ENCODE results near the gene EPN1.

Gene EPN1

DNA sequence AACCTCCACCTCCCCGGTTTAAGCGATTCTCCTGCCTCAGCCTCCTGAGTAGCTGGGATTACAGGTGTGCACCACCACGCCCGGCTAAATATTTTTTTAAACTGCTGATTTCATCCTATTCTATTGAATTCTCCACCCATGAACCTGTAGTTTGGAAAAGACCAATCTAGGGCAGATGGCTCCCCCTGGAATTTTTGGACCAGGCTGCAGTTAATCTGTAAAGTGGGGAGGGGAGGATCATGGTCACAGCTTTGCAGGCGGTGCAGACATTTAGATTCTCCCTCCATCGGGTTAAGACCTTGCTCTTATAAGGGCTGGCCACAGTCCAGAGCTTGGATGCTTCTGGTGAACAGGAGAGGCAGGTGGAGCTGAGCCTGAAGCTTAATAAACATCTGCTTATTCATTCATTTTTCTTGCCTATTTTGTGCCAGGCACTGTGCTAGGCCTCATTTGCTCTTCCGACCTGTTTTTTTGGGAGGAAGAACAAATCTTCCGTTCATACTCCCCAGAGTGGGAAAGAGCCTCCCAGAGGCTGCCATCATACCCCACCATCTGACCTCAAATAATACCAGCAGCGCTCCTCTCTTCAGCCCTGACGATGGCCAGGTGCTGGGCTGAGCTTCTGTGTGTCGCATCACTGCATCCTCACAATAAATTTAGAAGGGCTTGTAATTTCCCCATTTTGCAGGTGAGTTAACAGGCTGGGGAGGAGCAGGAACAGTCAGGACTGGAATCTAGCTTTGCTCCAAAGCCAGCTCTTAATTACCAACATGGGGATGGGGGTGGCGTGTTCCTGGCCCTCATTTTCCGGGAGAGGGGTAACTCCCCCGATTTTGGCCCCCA is 27.9 kb upstream of the EPN1 start:
- DNase-seq (ENCODE audit: low read depth in 2 of 2, low spot score in 1 of 2), result no peak

- no peak for DNase-seq (ENCODE audit: low read depth in 2 of 2, low spot score in 1 of 2)
These were observed 27.1 kb upstream of the EPN1 start, which contains the start of gene CCDC106 for GRCh38 chr19:55647732-55648584. Gene CCDC106, plus strand, starts transcription at chr19:55648212. Its CDS starts 835 bp downstream, at chr19:55649047.

DNA sequence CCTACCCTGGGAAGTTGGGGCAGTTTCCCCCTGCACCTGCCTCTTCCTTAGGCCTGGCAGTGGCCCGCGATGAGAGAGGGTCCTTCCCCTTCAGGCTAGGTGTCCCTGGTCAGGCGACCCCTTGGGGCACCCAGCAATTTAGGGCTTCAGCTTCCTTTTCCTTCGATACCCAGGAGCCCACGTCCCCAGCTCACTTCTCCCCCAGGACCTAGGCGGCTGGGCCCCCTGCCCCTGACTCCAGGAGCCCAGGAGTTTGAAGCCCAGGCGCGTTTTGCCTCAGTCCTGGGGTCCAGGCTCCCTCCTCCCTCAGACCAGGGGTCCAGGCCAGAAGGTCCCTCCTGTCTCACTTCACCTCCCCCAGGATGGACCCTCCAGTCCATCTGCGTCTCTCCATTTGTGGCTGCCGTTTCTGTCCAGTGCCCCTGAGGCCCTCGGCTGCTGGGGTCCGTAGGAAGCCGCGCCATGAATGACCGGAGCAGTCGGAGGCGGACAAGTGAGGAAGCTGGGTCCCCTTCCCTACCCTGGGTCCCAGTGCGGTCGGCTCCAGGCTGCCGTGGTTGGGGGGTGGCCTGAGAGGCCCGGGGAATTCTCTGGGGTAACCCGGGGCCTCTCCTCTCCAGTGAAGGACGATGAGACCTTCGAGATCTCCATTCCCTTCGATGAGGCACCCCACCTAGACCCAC is 26.3 kb upstream of the EPN1 start:
- DNase-seq (ENCODE audit: low read depth in 2 of 2, low spot score in 1 of 2), result no peak

- no peak for DNase-seq (ENCODE audit: low read depth in 2 of 2, low spot score in 1 of 2)
These were observed 25.5 kb upstream of the EPN1 start for GRCh38 chr19:55649268-55650125.

DNA sequence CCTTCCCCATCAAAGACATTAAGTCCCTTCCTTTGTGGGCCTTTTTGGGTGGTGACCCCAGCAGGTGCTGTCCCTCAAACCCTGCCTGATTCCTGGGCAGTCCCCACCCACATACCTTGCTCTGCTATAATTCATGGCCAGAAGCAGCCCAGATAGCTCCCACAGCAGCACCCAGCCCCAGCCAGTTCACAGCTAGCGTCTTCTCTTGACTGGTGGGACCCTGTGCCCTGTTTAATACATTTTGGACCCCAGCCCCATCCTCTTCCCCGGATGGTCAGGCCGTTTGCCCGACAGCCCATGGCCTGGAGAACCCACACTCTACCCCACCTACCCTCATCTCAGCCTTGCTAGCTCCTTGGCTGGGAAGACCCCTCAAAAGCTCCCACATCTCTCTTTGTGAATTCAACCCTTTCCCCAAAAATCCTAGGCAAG is 24.9 kb upstream of the EPN1 start:
- DNase-seq (ENCODE audit: low read depth in 2 of 2, low spot score in 1 of 2), result no peak

DNA sequence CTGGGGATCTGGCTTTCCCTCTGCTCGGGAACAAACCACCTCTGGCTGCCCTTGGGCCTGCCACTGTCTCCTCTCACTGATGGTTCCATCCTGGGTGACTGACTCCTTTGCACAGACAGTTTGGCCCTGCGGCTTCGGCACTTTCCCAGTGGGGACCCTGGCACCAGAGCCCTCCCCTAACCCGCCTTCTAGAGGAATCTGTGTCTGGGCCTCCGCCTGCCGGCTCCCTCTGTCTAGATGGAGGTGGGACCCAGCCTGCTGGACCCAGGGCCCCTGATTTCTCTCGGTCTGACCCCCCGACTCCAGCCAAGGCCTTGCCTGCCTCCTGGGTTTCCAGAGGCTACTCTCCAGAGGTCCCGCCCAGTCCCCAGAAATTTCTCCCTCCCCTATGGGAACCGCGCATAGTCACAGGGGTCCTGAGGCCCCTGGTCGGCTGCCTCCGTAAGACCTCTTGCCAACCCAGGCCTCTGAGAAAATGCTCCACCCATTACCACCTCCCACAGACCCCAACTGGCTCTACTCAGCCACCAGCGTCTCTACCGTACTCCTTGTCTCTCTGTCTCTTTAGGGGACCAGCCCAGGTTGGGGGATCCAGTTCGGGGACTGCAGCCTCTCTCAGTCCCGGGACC is 24.3 kb upstream of the EPN1 start:
- no peak for DNase-seq (ENCODE audit: low read depth in 2 of 2, low spot score in 1 of 2)

GRCh38 chr19:55651236-55651635 is 23.8 kb upstream of the EPN1 start:
- DNase-seq (ENCODE audit: low read depth in 2 of 2, low spot score in 1 of 2), result no peak

DNA sequence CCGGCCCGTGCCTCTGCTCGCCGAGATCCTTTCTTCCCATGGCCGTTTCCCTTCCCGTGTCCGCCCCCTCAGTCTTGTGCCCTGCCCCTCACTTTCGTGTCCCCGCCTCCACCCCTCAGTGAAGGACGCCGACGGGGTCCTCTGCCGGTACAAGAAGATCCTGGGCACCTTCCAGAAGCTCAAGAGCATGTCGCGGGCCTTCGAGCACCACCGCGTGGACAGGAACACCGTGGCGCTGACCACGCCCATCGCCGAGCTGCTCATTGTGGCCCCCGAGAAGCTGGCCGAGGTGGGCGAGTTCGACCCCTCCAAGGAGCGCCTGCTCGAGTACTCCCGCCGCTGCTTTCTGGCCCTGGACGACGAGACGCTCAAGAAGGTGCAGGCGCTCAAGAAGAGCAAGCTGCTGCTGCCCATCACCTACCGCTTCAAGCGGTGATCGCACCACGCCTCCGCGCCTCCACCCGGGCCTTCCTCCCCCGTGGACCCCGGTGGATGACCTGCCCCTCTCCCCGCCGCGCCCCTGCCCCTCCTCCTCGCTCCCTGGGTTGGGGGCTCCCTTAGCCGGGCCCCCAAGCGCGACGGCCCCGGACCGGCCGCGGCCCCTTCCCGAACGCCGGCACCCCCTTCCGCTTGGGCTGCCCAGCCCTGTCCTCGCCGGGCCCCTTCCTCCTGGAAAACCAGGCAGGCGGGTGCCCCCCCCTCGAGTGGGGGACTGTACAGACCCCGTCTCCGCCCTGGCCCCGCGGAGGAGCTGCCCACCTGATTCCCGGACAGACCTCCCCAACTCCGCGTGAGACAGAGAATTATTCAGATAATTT is 22.5 kb upstream of the EPN1 start:
- DNase-seq (ENCODE audit: low read depth in 2 of 2, low spot score in 1 of 2), result no peak

GRCh38 chr19:55653651-55654322 is 21.2 kb upstream of the EPN1 start:
- peak; percentile 98 to 99 for DNase-seq (ENCODE audit: low read depth in 2 of 2, low spot score in 1 of 2)

DNA sequence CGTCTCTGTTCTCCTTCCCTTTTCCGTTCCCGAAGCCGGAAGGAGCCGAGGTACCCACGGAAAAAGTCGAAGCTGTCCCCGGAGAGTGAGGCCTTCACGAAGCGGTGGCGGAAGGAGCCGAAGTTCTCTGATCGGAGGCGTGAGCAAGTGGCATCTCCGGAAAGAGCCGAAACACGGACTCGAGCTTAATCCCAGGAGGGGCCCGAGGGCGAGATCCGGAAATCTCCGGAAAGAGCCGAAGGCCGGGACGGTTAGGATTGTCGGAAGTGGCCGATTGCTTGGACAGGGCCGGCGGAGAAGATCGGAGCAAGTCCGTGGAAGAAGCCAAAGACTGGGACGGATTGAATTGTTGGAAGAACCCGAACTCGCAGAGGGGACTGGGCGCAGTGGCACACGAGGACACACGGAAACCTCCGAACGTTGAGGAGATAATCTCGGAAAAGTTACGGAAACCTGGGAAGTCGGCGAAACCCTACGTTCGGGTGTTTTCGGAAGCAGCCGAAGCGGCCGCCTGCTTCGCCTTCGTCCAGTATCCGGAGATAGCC is 20.6 kb upstream of the EPN1 start:
- DNase-seq (ENCODE audit: low read depth in 2 of 2, low spot score in 1 of 2), result peak; percentile 94 to 98

GRCh38 chr19:55654868-55655647 is 20.0 kb upstream of the EPN1 start, which contains the start of gene U2AF2:
Gene U2AF2, plus strand, starts transcription at chr19:55655035. Its CDS starts 70 bp downstream, at chr19:55655105.
- peak; percentile 88 to 91 for DNase-seq (ENCODE audit: low read depth in 2 of 2, low spot score in 1 of 2)

DNA sequence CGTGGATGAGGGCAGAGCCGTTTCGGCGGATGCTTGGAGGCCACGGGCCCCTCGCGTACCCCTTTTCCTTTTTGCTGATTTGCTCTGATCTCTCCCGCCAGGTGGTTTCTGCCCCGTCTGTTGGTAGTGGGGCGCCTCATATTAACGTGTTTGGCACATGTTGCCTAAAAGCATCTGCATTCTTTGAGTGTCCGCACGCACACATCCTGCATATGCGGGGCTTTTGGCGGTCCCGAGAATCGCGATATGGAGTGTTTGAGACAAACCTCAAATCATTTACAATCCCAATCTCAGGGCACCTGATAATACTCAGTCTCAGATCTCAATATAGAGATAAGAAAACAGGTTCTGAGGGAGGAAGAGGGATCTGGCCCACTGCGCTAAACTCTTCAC is 19.4 kb upstream of the EPN1 start:
- no peak for DNase-seq (ENCODE audit: low read depth in 2 of 2, low spot score in 1 of 2)

DNA sequence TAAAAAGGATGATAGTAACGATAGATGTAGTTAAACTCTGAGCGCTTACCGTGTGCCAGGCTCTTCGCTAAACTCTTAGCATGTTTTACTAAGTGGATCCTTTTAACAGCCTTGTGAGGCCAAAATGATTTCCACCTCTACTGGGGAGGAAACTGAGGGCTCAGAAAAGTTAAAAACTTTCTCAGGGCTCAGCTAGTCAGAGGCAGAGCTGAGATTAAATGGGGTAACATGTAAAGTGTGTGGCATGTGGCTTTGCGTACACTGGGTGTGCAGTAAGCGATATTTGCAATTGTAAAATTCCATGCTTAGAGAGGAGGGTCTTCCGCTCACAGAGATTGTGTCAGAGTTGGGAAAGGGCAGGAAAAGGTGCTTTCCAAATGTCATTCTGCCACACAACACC is 18.5 kb upstream of the EPN1 start:
- no peak for DNase-seq (ENCODE audit: low read depth in 2 of 2, low spot score in 1 of 2)

DNA sequence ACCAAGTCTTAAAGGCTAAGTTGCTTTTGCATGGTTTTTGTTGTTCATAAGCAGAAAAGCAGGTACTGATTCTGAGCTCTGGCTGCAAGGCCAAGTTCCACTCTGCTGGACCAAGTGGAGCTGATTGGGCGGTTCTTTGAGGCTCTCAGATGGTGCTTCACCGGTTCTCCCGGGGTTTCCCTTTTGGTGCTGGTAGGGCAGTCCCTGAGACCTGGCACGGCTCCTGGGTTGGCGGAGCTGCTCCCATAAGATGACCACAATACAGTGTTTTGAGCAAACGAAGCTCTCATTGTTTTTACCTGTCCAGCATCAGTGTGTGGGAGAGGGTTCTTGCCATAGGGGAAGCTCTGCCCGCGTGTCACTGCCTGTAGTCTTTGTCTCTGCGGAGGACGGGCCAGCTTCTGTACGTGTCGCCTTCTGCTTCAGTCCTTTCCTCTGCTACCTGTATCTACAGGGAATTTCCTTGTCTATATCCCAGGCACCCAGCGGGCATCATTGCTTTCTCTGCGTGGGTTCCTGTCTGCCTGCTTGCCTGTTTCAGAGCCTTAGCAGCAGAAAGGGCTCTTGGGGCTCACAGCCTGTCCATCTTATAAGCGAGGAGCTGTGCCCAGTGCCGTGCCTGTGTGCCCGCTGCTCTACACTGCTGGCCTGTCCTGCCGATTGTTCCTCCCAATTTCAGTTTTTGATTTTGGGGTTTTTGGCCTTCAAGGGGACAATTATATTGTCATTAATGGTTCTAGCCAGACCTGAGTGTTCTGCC is 17.9 kb upstream of the EPN1 start:
- DNase-seq (ENCODE audit: low read depth in 2 of 2, low spot score in 1 of 2), result no peak

DNA sequence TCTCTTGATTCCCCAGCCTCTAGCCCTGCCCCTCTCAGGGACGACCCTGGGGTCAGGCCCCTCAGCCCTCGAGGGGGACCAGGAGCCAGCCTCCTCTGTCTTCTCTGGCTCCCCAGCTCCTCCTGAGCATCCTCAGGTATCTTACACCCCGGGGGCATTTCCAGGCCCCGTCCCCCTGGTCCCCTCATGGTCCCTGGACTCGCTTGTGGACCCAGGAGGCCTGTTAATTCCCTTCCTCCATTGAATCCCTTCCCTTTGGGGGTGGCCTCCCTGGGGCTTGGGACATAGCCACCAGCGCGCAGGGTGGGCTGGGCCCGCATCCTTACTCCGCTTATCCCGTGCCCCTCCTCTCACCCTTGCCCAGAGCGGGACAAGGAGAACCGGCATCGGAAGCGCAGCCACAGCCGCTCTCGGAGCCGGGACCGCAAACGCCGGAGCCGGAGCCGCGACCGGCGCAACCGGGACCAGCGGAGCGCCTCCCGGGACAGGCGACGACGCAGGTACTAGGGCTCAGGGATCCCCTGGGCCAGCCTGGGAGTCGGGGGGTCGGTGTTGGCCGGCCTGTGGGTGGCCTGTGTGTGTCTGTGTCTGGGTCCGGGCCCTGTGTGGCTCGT is 16.1 kb upstream of the EPN1 start:
- DNase-seq (ENCODE audit: low read depth in 2 of 2, low spot score in 1 of 2), result no peak

DNA sequence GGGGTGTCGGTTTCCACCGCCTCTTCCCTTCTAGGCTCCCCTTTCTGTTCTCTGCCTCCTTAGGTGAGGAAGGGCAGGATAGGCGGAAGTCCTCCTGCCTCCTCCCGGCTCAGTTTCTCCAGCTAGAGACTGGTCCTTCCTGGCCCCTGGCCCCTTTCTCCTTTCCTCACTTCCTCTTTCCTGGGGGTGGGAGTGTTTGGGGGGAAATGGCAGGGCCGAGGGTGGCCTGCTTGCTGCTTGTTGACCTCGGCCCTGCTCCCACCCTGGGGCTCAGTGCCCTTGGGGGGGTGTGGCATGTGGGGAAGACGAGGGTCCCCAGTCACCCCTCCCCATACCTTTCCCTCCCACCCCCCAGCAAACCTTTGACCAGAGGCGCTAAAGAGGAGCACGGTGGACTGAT is 15.2 kb upstream of the EPN1 start:
- no peak for DNase-seq (ENCODE audit: low read depth in 2 of 2, low spot score in 1 of 2)

Measured in stimulated activated CD8-positive, alpha-beta memory T cell treated with anti-CD3 and anti-CD28 coated beads, Interleukin-4, amount 100 ng/mL, for 4 hours (primary cell).